ENCODE measurements around the gene PDGFB. TPM values are rescaled to one million over a fixed set of nuclear protein-coding genes. Genes with fewer than 3 reads are reported as not detected.

PDGFB gene
- total and polyA plus RNA-seq, 8 donors = 2.7 to 12.1 (median 4.4) TPM

GRCh38 chr22:39212721-39213376 is 31.9 kb downstream of the PDGFB start:
- Histone ChIP-seq H3K4me3 (no peak overlapping the region), H3K36me3 (no peaks in the 10 kb centered on the region), H3K4me1 (peaks cover under 1 to 2% (median 1%) of the 10 kb centered on the region in 3 donors), H3K9me3 (no peaks in the 10 kb centered on the region), H3K27me3 (no peaks in the 10 kb centered on the region), H3K27ac (no peak overlapping the region)
- ATAC-seq (no peak), DNase-seq (peak in 3 of 6 donors; percentile 8 to 12 (median 9)), FAIRE-seq (no peak)
- TF ChIP-seq, protein P1, sequence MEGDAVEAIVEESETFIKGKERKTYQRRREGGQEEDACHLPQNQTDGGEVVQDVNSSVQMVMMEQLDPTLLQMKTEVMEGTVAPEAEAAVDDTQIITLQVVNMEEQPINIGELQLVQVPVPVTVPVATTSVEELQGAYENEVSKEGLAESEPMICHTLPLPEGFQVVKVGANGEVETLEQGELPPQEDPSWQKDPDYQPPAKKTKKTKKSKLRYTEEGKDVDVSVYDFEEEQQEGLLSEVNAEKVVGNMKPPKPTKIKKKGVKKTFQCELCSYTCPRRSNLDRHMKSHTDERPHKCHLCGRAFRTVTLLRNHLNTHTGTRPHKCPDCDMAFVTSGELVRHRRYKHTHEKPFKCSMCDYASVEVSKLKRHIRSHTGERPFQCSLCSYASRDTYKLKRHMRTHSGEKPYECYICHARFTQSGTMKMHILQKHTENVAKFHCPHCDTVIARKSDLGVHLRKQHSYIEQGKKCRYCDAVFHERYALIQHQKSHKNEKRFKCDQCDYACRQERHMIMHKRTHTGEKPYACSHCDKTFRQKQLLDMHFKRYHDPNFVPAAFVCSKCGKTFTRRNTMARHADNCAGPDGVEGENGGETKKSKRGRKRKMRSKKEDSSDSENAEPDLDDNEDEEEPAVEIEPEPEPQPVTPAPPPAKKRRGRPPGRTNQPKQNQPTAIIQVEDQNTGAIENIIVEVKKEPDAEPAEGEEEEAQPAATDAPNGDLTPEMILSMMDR (IDR thresholded peaks at IDR 0.05) = no peak
- intact Hi-C loops (cut with DNase I) = no loop called here
- WGBS, 2 donors = 69 to 87% methylated on average over 12 of the region's 12 CpGs

DNA sequence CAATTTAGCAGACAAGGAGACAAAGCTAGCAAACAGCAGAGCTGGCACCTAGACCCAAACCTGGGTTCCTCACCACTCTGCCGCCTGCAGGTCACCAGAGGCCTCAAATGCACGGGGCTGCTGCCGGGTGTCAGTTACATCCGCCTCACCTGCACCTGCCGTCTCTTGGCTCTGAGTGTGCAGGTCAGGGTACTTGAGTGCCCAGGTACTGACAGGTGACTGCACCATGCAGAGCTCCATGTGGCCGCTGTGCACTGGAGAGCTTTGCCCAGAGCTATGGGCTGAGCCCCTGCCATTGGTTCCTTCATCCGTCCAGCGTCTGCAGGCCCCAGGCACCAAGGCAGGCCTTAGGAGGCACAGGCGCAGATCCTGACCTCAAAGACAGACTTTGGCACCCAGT is 35.0 kb downstream of the PDGFB start:
- peaks cover 12% of the 10 kb centered on the region in 3 donors for H3K4me1 ChIP-seq
- H3K27me3 ChIP-seq = no peaks in the 10 kb centered on the region
- H3K9me3 ChIP-seq = no peaks in the 10 kb centered on the region
- TF ChIP-seq, protein P1 (IDR thresholded peaks at IDR 0.05) = no peak
- no peak for FAIRE-seq
- H3K36me3 ChIP-seq = no peaks in the 10 kb centered on the region
- WGBS, 2 donors = 69 to 91% methylated on average over 9 of the region's 9 CpGs
- H3K4me3 ChIP-seq = no peak overlapping the region
- H3K27ac ChIP-seq = no peak overlapping the region
- intact Hi-C loops (cut with DNase I) = no loop called here
- no peak for ATAC-seq
- peak in 2 of 6 donors; percentile 12 to 47 for DNase-seq

DNA sequence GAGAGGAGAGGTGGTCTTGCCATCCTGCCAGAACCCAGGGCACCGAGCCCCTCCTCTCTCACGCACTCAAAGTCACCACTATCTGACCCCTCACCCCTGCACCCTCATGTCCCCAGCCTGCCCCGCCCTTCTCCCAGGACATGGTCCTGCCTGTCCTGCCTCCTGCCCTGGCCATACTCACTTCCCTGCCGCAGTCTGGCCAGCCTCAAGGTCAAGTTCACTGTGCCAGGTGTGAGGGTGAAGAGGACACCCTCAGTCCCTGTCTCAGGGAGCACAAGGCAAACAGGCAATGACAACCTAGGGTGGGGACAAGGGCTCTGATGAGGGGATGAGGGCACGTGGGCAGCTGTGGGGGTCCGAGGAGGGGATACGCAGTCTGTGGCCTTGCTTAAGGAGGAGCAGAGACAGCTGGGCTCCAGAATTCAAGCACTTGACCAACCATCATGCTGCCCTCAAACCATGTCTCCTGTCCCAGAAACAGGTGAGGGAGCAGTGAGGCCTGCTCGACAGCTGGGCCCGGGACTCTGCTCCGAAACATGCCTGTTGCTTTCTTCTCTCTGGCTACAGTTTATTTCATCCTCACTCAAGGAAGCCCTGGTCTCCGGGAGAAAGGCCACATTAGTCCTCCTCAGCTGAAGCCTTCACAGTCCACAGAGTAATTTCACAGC is 36.6 kb downstream of the PDGFB start:
- intact Hi-C loops (cut with DNase I) = no loop called here
- FAIRE-seq = no peak
- WGBS, 2 donors = 69 to 74% methylated on average over 11 of the region's 11 CpGs
- peak in 4 of 6 donors; percentile 27 to 59 (median 42) for DNase-seq
- H3K27ac ChIP-seq = peak overlapping the region in 3 of 4 donors; percentile 38 to 54 (median 46)
- no peaks in the 10 kb centered on the region for H3K36me3 ChIP-seq
- H3K4me1 ChIP-seq = peaks cover 12% of the 10 kb centered on the region in 3 donors
- H3K4me3 ChIP-seq = no peak overlapping the region
- H3K9me3 ChIP-seq = no peaks in the 10 kb centered on the region
- TF ChIP-seq, protein P1 (IDR thresholded peaks at IDR 0.05) = no peak
- peak; percentile 31 to 61 (median 34) for ATAC-seq
- no peaks in the 10 kb centered on the region for H3K27me3 ChIP-seq

- FAIRE-seq (no peak), DNase-seq (peak; percentile 67 to 91 (median 86)), ATAC-seq (peak; percentile 86 to 95 (median 94))
- Histone ChIP-seq H3K9me3 (no peaks in the 10 kb centered on the region), H3K27me3 (no peaks in the 10 kb centered on the region), H3K36me3 (no peaks in the 10 kb centered on the region), H3K4me3 (no peak overlapping the region), H3K27ac (peak overlapping the region; percentile 54 to 73 (median 55)), H3K4me1 (peaks cover 12% of the 10 kb centered on the region in 3 donors)
- intact Hi-C loops (cut with DNase I) = no loop called here
- WGBS, 2 donors = 29 to 32% methylated on average over 15 of the region's 15 CpGs
- TF ChIP-seq, protein P1 (IDR thresholded peaks at IDR 0.05) = no peak
Measured at GRCh38 chr22:39207141-39208012, 37.4 kb downstream of the PDGFB start.
